Left lobe of liver (tissue), 2 donors: ENCODE results near the gene LHFPL2. TPM values are rescaled to one million over a fixed set of nuclear protein-coding genes. Genes with fewer than 3 reads are reported as not detected.
"Not testable (repeated sequence)": the region's sequence is repeated elsewhere in the genome, so short reads cannot be mapped to it uniquely, and the experiment has no call there.

ENCODE experiments used
- ATAC-seq: fragments of 200-7000 bp; cut with Tn5 transposase; one replicate; pipeline ENCODE4 v1.9.1; 2020; ENCODE audit warnings: mild to moderate bottlenecking, moderate library complexity
- DNase-seq: peaks from one replicate; pipeline ENCODE4 v3.0.0-alpha.2; 2020; ENCODE audit warnings: low spot score
- total RNA-seq: library from RNA; stranded (reverse); gene quantifications from one replicate; pipeline ENCODE4 v1.2.1, GENCODE V29; 2021
- donor health status: DM: no; HTN: no; CAD: no; lungs with moderate emphysema.
- donor health status: DM: no; HTN: yes; CAD: no.

LHFPL2 gene
- total RNA-seq, 1 donor from 2014 or later = 2.4 TPM

- DNase-seq, ATAC-seq: not testable (repeated sequence)
Observed at GRCh38 chr5:78666975-78667374, 18.4 kb upstream of the LHFPL2 start.

- DNase-seq (no peak), ATAC-seq (no peak)
Observed at GRCh38 chr5:78666041-78666444, 17.5 kb upstream of the LHFPL2 start.

GRCh38 chr5:78665534-78665933 is 17.0 kb upstream of the LHFPL2 start:
- no peak for ATAC-seq
- DNase-seq = no peak

- ATAC-seq (no peak), DNase-seq (no peak)
Observed at GRCh38 chr5:78662323-78662722, 13.8 kb upstream of the LHFPL2 start.

- DNase-seq = no peak
- ATAC-seq = no peak
Observed at GRCh38 chr5:78661691-78662090, 13.1 kb upstream of the LHFPL2 start.

- ATAC-seq (no peak), DNase-seq (no peak)
Observed at GRCh38 chr5:78661044-78661443, 12.5 kb upstream of the LHFPL2 start.

- DNase-seq (no peak), ATAC-seq (no peak)
Observed at GRCh38 chr5:78660401-78660800, 11.8 kb upstream of the LHFPL2 start.

GRCh38 chr5:78659714-78660113 is 11.1 kb upstream of the LHFPL2 start:
- DNase-seq (no peak), ATAC-seq (no peak)

- no peak for ATAC-seq
Observed at GRCh38 chr5:78659114-78659513, 10.5 kb upstream of the LHFPL2 start.

GRCh38 chr5:78657201-78657600 is 8.6 kb upstream of the LHFPL2 start:
- ATAC-seq = no peak
- no peak for DNase-seq

More at GRCh38 chr5:78659114-78659513, 10.5 kb upstream of the LHFPL2 start:
- no peak for DNase-seq

- DNase-seq (no peak), ATAC-seq (no peak)
Observed at GRCh38 chr5:78655746-78656290, 7.2 kb upstream of the LHFPL2 start.

- no peak for DNase-seq
- no peak for ATAC-seq
Observed at GRCh38 chr5:78654386-78654785, 5.8 kb upstream of the LHFPL2 start.

GRCh38 chr5:78653681-78654366 is 5.3 kb upstream of the LHFPL2 start:
- ATAC-seq (no peak), DNase-seq (no peak)

- ATAC-seq (no peak), DNase-seq (no peak)
Observed at GRCh38 chr5:78653031-78653430, 4.5 kb upstream of the LHFPL2 start.

GRCh38 chr5:78651468-78651867 is 2.9 kb upstream of the LHFPL2 start:
- DNase-seq (no peak), ATAC-seq (no peak)

- DNase-seq = no peak
- no peak for ATAC-seq
Observed at GRCh38 chr5:78650531-78650930, 2.0 kb upstream of the LHFPL2 start.

- ATAC-seq (no peak), DNase-seq (no peak)
Observed at GRCh38 chr5:78649861-78650496, 1.4 kb upstream of the LHFPL2 start.

- ATAC-seq (peak; percentile 6), DNase-seq (no peak)
Observed at GRCh38 chr5:78649211-78649695, 681 bp upstream of the LHFPL2 start.

- DNase-seq = peak; percentile 51
- ATAC-seq = peak; percentile 69
Observed at GRCh38 chr5:78647838-78648358, 674 bp downstream of the LHFPL2 start.

GRCh38 chr5:78647351-78647818 is 1.2 kb downstream of the LHFPL2 start:
- DNase-seq (no peak), ATAC-seq (peak; percentile 11)

GRCh38 chr5:78644741-78645300 is 3.8 kb downstream of the LHFPL2 start:
- no peak for DNase-seq
- ATAC-seq = no peak
